ENCODE data around the gene TMEM225B.
"Not testable (repeated sequence)": the region's sequence is repeated elsewhere in the genome, so short reads cannot be mapped to it uniquely, and the experiment has no call there.

The TMEM225B gene

DNA sequence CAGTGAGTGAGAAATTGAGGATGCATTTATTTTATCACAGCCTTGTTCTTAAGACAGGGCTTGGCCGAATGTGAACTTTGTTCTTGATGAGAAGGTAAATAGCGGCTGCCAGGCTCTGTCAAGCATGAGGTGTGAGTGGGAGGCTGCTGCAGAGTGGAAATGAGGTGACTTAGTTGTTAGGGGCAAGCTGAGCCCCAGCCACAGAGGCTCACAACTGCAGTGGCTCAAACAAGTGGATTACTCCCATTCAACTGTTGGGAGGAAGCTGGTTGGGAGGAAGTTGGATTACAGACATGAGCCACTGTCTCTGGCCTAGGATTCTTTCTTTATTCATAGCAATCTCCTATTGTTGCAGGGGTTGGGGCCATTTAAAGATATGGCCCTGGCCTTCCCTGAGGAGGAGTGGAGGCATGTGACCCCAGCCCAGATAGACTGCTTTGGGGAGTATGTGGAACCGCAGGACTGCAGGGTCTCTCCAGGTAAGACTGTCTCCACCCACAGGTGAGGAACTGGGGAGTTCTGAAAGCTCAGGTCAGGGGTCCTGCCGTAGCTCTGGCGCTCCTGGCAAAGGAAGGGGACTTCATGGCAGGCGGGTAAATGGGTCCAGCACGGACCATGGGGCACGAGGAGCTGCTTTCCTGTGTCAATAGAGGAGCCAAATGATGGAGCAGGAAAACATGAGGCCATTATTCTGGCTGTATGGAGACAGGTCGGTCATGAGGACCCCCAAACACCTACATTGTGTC is 25.8 kb downstream of the TMEM225B start:
- DNase-seq, result no peak
- no peak for TF ChIP-seq GATA1 (IDR thresholded peaks at IDR 0.05; ENCODE audit: low read depth, low read length)

DNA sequence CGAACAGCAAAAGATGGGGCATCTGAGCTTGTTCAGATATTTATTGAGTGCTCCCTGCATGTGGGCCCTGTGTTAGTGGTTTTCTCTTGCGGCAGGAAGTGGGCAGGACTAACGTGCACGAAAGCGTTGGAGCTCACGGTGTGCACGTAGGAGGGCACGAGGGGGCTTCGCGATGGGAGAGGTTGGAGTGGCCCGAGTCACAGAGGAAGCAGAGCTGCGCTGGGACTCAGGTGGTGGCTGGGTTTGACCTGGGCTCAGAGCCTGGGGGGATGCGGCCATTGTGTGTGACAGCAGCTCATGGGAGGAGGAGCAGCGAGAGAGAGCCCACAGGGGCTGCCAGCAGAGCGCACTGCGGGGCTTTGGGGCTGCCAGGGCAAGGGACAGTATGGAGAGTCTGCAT is 26.4 kb downstream of the TMEM225B start:
- TF ChIP-seq GATA1 (IDR thresholded peaks at IDR 0.05; ENCODE audit: low read depth, low read length) (no peak), POLR2A (IDR thresholded peaks at IDR 0.05; ENCODE audit: low read length) (no peak)
- no peak for DNase-seq

DNA sequence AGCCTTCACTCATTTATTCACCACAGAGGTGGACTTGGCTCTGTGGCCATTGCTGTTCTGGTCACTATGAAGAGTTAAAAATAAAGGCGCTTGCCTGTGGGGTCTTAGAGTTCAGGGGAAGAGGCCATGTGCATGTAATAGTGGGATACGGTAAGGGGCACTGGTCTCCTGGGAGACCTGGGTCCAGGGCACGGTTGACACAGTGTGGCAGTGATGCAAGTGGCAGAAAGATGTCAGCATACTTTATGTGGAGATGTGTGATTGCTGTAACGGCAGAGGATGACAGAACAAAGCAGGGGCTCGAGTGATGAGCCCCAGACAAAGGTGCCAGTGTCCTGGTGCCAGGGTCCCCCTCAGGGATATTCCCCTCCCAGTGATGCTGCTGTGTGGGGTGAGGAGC is 27.3 kb downstream of the TMEM225B start:
- TF ChIP-seq POLR2A (IDR thresholded peaks at IDR 0.05; ENCODE audit: low read length), result no peak
- TF ChIP-seq GATA1 (IDR thresholded peaks at IDR 0.05; ENCODE audit: low read depth, low read length), result no peak
- DNase-seq, result no peak

- TF ChIP-seq GATA1 (IDR thresholded peaks at IDR 0.05; ENCODE audit: low read depth, low read length) (no peak), POLR2A (IDR thresholded peaks at IDR 0.05; ENCODE audit: low read length) (no peak)
- DNase-seq, result no peak
Measured at GRCh38 chr7:99625961-99626360, 27.9 kb downstream of the TMEM225B start.

DNA sequence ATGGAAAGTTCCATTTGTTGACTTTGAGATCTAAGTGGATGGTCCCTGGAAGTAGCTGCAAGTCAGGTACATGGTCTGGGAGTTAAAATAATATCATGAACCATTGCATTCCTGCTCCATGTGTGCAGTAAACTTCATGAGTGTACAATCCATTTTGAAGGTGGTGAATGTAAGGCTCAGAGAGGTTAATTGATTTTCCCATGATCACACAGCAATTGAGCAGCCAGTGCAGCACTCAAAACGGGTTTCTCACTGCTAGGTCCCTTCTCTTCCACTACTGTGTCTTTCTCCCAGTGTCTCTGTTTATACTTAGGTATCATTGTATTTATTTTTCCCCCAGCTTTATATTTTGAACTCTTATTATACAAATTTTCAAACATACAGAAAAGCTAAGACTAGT is 28.6 kb downstream of the TMEM225B start:
- DNase-seq, result no peak
- TF ChIP-seq POLR2A (IDR thresholded peaks at IDR 0.05; ENCODE audit: low read length) (no peak), GATA1 (IDR thresholded peaks at IDR 0.05; ENCODE audit: low read depth, low read length) (no peak)

GRCh38 chr7:99627513-99627912 is 29.4 kb downstream of the TMEM225B start:
- TF ChIP-seq POLR2A (IDR thresholded peaks at IDR 0.05; ENCODE audit: low read length) (no peak), GATA1 (IDR thresholded peaks at IDR 0.05; ENCODE audit: low read depth, low read length) (no peak)
- DNase-seq, result no peak

GRCh38 chr7:99628471-99629465 is 30.7 kb downstream of the TMEM225B start:
- TF ChIP-seq POLR2A (IDR thresholded peaks at IDR 0.05; ENCODE audit: low read length), result peak; percentile 13
- no peak for TF ChIP-seq GATA1 (IDR thresholded peaks at IDR 0.05; ENCODE audit: low read depth, low read length)
- no peak for DNase-seq

GRCh38 chr7:99629643-99630042 is 31.6 kb downstream of the TMEM225B start:
- DNase-seq, result no peak
- TF ChIP-seq POLR2A (IDR thresholded peaks at IDR 0.05; ENCODE audit: low read length) (no peak), GATA1 (IDR thresholded peaks at IDR 0.05; ENCODE audit: low read depth, low read length) (no peak)

GRCh38 chr7:99631295-99632109 is 33.4 kb downstream of the TMEM225B start:
- TF ChIP-seq POLR2A (IDR thresholded peaks at IDR 0.05; ENCODE audit: low read length), result no peak
- TF ChIP-seq GATA1 (IDR thresholded peaks at IDR 0.05; ENCODE audit: low read depth, low read length), result no peak
- DNase-seq, result peak; percentile 52 to 61

- not testable (repeated sequence) for DNase-seq
Measured at GRCh38 chr7:99637414-99637813, 39.3 kb downstream of the TMEM225B start.

- no peak for DNase-seq
- TF ChIP-seq GATA1 (IDR thresholded peaks at IDR 0.05; ENCODE audit: low read depth, low read length) (no peak), POLR2A (IDR thresholded peaks at IDR 0.05; ENCODE audit: low read length) (no peak)
Measured at GRCh38 chr7:99638731-99639130, 40.7 kb downstream of the TMEM225B start.

GRCh38 chr7:99639267-99639666 is 41.2 kb downstream of the TMEM225B start:
- no peak for DNase-seq
- no peak for TF ChIP-seq POLR2A (IDR thresholded peaks at IDR 0.05; ENCODE audit: low read length)
- TF ChIP-seq GATA1 (IDR thresholded peaks at IDR 0.05; ENCODE audit: low read depth, low read length), result no peak

GRCh38 chr7:99642027-99642426 is 44.0 kb downstream of the TMEM225B start:
- TF ChIP-seq GATA1 (IDR thresholded peaks at IDR 0.05; ENCODE audit: low read depth, low read length) (no peak), POLR2A (IDR thresholded peaks at IDR 0.05; ENCODE audit: low read length) (no peak)

DNA sequence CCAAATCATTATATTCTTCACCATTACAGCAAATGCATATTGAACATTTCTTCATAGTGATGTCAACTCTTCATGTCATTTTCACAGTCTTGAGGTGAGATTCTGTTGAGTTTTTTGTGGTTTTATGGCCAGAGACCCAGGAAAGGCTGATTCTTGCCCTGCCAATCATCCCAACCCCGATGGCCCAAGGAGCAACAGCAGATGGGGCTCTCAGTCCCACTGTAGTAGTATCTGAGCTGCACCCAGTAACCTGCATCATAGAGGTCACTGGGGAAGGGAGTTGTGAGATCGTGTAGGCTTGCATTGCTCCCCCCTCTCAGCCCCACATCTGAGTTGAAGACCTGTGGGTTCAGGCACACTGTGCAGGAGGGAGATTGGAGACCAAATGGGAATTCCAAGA is 45.4 kb downstream of the TMEM225B start:
- no peak for TF ChIP-seq POLR2A (IDR thresholded peaks at IDR 0.05; ENCODE audit: low read length)
- no peak for TF ChIP-seq GATA1 (IDR thresholded peaks at IDR 0.05; ENCODE audit: low read depth, low read length)
- no peak for DNase-seq

More at GRCh38 chr7:99642027-99642426, 44.0 kb downstream of the TMEM225B start:
- no peak for DNase-seq

All from erythroblast (primary cell).